ENCODE measurements around the gene TCF15. TPM values are rescaled to one million over a fixed set of nuclear protein-coding genes. Genes with fewer than 3 reads are reported as not detected.

The TCF15 gene
- total and polyA plus RNA-seq, 2 of the 8 experiments (the other 6 are each of a cell fraction or from before 2014, with no cell fraction given), result 3.7 to 6.9 TPM

- H3K9me3 ChIP-seq (ENCODE audit: insufficient read depth in 2 of 2, low read depth in 1 of 2, low read length in 1 of 2), result no peaks in the 10 kb centered on the region
- no peak overlapping the region for H3K4me3 ChIP-seq (ENCODE audit: extremely low read depth in 1 of 4, insufficient read depth in 2 of 4, low read depth in 3 of 4, low read length in 4 of 4)
- ChIA-PET POLR2A (ENCODE audit: partially characterized antibody) (interaction anchor here (1.2 to 1.8 kb wide), 2 partner anchors 10 to 70 kb away, joined by 3 to 4 read pairs; no protein-coding TSS in a partner anchor), CTCF (ENCODE audit: partially characterized antibody) (interaction anchor here (0.7 to 3.9 kb wide), 6 partner anchors 9 to 83 kb away, joined by 3 to 45 read pairs (median 6); no protein-coding TSS in a partner anchor)
- H3K27ac ChIP-seq (ENCODE audit: low read depth, low read length), result no peak overlapping the region
- H3K36me3 ChIP-seq (ENCODE audit: control insufficient read depth in 2 of 4, insufficient read depth in 4 of 4, low read length in 3 of 4), result no peaks in the 10 kb centered on the region
- peaks cover 20 to 32% (median 22%) of the 10 kb centered on the region in 4 experiments for H3K4me1 ChIP-seq (replicated peaks in 1 of 4; ENCODE audit: control insufficient read depth in 3 of 4, insufficient read depth in 4 of 4, low read length in 3 of 4)
- H2AK5ac ChIP-seq (ENCODE audit: low read depth, low read length), result no peak overlapping the region
- FAIRE-seq (no peak), DNase-seq (ENCODE audit: low read depth in 1 of 2, low spot score in 2 of 2) (no peak)
- no peak overlapping the region for H2BK120ac ChIP-seq (replicated peaks; ENCODE audit: low read depth, low read length)
- no peaks in the 10 kb centered on the region for H3K79me2 ChIP-seq (ENCODE audit: control insufficient read depth in 1 of 2, insufficient read depth in 2 of 2, low read length in 2 of 2)
- H4K20me1 ChIP-seq (replicated peaks in 1 of 2; ENCODE audit: control insufficient read depth in 1 of 2, insufficient read depth in 2 of 2, low read length in 2 of 2), result peaks cover 0 to 3% of the 10 kb centered on the region in 2 experiments
- H2BK12ac ChIP-seq (ENCODE audit: low read depth, low read length), result peak overlapping the region; percentile 51; the same call in 1 of the 2 replicates
- no peak overlapping the region; a peak in 1 of 4 replicates for H3K4me2 ChIP-seq (ENCODE audit: insufficient read depth in 1 of 2, low read depth in 2 of 2, low read length in 2 of 2)
- peaks cover 0 to 7% (median 0%) of the 10 kb centered on the region in 4 experiments; a peak in 3 of 7 replicates for H3K27me3 ChIP-seq (replicated peaks in 1 of 4; ENCODE audit: control insufficient read depth in 3 of 4, extremely low read depth in 1 of 4, insufficient read depth in 3 of 4, low read length in 3 of 4)
- H3K9ac ChIP-seq (replicated peaks in 1 of 4; ENCODE audit: extremely low read depth in 1 of 4, low read depth in 3 of 4, low read length in 3 of 4), result no peak overlapping the region
- no peak overlapping the region for H4K5ac ChIP-seq (ENCODE audit: insufficient read length, low read depth, low read length)
- H3K23me2 ChIP-seq (ENCODE audit: low read depth, low read length), result peaks cover 10% of the 10 kb centered on the region; the same call in 1 of the 2 replicates
- no peak overlapping the region for H3K4ac ChIP-seq (replicated peaks; ENCODE audit: insufficient read length, low read depth, low read length)
- no peak overlapping the region for H3K23ac ChIP-seq (ENCODE audit: insufficient read length)
- no peak overlapping the region for H3K14ac ChIP-seq (ENCODE audit: insufficient read length)
- H2BK5ac ChIP-seq (ENCODE audit: low read depth, low read length), result no peak overlapping the region
- no peak overlapping the region for H3K18ac ChIP-seq (ENCODE audit: extremely low read depth, low read length)
- H4K91ac ChIP-seq (replicated peaks; ENCODE audit: insufficient read length, low read length), result no peak overlapping the region
- 91% methylated on average over 3 of the region's 3 CpGs; no CpG with 5 or more reads in 1 of the 2 experiments for WGBS, 2 experiments (ENCODE audit: extremely low coverage in 1 of 2, insufficient coverage in 1 of 2, insufficient read length in 1 of 2, insufficient replicate concordance in 2 of 2, low coverage in 1 of 2, low lambda C conversion rate in 2 of 2, missing lambda C conversion rate in 1 of 2)
- H2BK15ac ChIP-seq (ENCODE audit: low read length), result no peak overlapping the region
- no peak overlapping the region for H2BK20ac ChIP-seq (ENCODE audit: low read length)
- no peak overlapping the region for H3K56ac ChIP-seq (replicated peaks; ENCODE audit: insufficient read length, low read depth, low read length)
- no peak overlapping the region for H2AFZ ChIP-seq (ENCODE audit: low read length)
- no peaks in the 10 kb centered on the region for H3K79me1 ChIP-seq (ENCODE audit: low read depth, low read length)
- H4K8ac ChIP-seq (ENCODE audit: extremely low read depth, insufficient read depth, low read length), result no peak overlapping the region
- TF ChIP-seq TAF7 (optimal IDR thresholded peaks at IDR 0.05; ENCODE audit: borderline replicate concordance, low read depth, low read length), result no peak
- TF ChIP-seq CBX5 (IDR thresholded peaks at IDR 0.05; ENCODE audit: low read depth, low read length), result no peak
- no peak for TF ChIP-seq CHD1 (IDR thresholded peaks at IDR 0.05; ENCODE audit: low read depth, low read length)
- TF ChIP-seq POU5F1 (IDR thresholded peaks at IDR 0.05; ENCODE audit: low read depth, low read length), result no peak
- no peak for TF ChIP-seq KDM4A (IDR thresholded peaks at IDR 0.05; ENCODE audit: low read depth, low read length, severe bottlenecking)
- no peak for TF ChIP-seq ZNF274 (IDR thresholded peaks at IDR 0.05; ENCODE audit: borderline replicate concordance, extremely low read depth, low read length)
- no peak for TF ChIP-seq HDAC6 (IDR thresholded peaks at IDR 0.05; ENCODE audit: low read depth, low read length)
- TF ChIP-seq EP300 (IDR thresholded peaks at IDR 0.05; ENCODE audit: borderline replicate concordance in 1 of 2, low read depth in 2 of 2, low read length in 2 of 2), result no peak
- no peak for TF ChIP-seq KDM5A (IDR thresholded peaks at IDR 0.05; ENCODE audit: low read length)
- TF ChIP-seq POLR2A (IDR thresholded peaks at IDR 0.05; ENCODE audit: control extremely low read depth in 1 of 2, low read depth in 2 of 2, low read length in 2 of 2), result no peak
- TF ChIP-seq SUZ12 (IDR thresholded peaks at IDR 0.05; ENCODE audit: low read length), result no peak
- TF ChIP-seq YY1 (IDR thresholded peaks at IDR 0.05; ENCODE audit: low read depth, low read length), result no peak
- TF ChIP-seq TAF1 (IDR thresholded peaks at IDR 0.05; ENCODE audit: low read depth, low read length), result no peak
- no peak for TF ChIP-seq CBX8 (IDR thresholded peaks at IDR 0.05; ENCODE audit: borderline replicate concordance, low read depth, low read length)
- no peak for TF ChIP-seq EGR1 (IDR thresholded peaks at IDR 0.05; ENCODE audit: borderline replicate concordance, low read depth, low read length)
Observed at GRCh38 chr20:654417-654750, 44.3 kb upstream of the TCF15 start.

Data from H1 (cell line).